ENCODE results near the gene PAX4.
A peak's percentile ranks its signal among the peaks of the same experiment; 100 is the strongest.

Gene PAX4

DNA sequence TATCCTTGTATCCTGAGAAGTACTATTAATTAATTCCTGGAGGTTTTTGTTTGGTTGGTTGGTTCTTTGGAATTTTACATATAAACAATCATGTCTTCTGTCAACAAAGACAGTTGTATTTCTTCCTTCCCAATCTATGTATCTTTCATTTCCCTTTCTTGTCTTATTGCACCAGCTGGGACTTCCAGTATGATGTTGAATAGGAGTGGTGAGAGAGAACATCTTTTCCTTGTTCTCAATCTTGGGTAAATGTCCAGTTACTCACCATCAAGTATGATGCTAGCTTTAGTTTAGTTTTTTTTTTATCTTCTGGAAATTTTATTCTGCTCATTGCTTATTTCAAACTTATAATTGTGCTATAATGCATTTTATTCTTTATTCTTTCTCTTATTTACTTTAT is 7.4 kb upstream of the PAX4 start:
- TF ChIP-seq, protein P1, sequence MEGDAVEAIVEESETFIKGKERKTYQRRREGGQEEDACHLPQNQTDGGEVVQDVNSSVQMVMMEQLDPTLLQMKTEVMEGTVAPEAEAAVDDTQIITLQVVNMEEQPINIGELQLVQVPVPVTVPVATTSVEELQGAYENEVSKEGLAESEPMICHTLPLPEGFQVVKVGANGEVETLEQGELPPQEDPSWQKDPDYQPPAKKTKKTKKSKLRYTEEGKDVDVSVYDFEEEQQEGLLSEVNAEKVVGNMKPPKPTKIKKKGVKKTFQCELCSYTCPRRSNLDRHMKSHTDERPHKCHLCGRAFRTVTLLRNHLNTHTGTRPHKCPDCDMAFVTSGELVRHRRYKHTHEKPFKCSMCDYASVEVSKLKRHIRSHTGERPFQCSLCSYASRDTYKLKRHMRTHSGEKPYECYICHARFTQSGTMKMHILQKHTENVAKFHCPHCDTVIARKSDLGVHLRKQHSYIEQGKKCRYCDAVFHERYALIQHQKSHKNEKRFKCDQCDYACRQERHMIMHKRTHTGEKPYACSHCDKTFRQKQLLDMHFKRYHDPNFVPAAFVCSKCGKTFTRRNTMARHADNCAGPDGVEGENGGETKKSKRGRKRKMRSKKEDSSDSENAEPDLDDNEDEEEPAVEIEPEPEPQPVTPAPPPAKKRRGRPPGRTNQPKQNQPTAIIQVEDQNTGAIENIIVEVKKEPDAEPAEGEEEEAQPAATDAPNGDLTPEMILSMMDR (IDR thresholded peaks at IDR 0.05; ENCODE audit: unreplicated experiment in 3 of 3): no peak
- Mint-ChIP-seq H3K36me3 (ENCODE audit: low read depth) (no peaks in the 10 kb centered on the region), H3K27me3 (ENCODE audit: low read depth) (peaks cover 43% of the 10 kb centered on the region), H3K9me3 (peaks cover 2% of the 10 kb centered on the region), H3K4me3 (no peak overlapping the region), H3K4me1 (no peaks in the 10 kb centered on the region), H3K27ac (no peak overlapping the region)

DNA sequence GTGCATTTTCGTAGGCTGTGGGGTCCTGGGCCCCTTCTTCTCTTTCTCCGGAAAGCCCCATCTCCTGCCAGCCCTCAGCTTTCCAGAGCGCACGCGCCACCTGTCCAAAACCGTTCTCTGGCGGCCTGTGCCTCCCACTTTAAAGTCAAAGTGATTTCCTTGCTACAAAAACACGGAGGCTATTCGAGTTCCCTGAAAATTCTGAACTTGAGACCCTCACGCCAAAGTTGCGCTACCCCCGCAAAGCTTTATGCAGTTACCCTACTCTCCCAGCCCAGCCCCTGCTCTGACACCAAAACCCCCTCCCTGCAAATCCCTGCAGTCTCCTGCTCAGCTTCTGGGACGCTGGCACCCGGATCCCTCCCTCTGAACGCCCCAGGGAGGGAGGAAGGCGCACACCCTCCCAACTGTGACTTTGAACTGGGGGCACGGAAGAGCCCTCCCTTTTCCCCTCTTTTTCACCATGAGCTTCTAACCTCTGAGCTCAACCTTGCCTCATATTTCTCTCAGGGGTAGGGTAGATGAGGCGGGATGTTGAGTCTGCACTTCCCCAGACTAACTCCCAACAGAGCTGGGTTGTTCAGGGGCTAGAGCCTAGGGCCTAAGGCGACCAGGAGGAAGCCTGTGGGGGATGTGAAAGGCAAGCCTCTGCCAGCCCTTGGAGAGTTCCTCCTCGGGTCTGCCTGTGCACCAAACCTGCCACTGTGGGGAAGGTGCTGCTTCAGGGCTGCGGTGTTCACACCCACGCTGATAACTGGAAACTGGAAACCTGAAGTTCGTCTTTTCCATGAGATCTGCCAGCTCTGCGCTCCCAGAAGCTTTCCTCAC is 2.7 kb upstream of the PAX4 start:
- no peaks in the 10 kb centered on the region for H3K4me1 Mint-ChIP-seq
- no peaks in the 10 kb centered on the region for H3K36me3 Mint-ChIP-seq (ENCODE audit: low read depth)
- H3K27me3 Mint-ChIP-seq (ENCODE audit: low read depth): peaks cover 90% of the 10 kb centered on the region
- peak overlapping the region in 2 of 3 experiments; percentile 30 to 76 for H3K4me3 Mint-ChIP-seq
- H3K27ac Mint-ChIP-seq: no peak overlapping the region
- H3K9me3 Mint-ChIP-seq: peaks cover 2% of the 10 kb centered on the region
- TF ChIP-seq, protein P1 (IDR thresholded peaks at IDR 0.05; ENCODE audit: unreplicated experiment in 3 of 3): no peak

DNA sequence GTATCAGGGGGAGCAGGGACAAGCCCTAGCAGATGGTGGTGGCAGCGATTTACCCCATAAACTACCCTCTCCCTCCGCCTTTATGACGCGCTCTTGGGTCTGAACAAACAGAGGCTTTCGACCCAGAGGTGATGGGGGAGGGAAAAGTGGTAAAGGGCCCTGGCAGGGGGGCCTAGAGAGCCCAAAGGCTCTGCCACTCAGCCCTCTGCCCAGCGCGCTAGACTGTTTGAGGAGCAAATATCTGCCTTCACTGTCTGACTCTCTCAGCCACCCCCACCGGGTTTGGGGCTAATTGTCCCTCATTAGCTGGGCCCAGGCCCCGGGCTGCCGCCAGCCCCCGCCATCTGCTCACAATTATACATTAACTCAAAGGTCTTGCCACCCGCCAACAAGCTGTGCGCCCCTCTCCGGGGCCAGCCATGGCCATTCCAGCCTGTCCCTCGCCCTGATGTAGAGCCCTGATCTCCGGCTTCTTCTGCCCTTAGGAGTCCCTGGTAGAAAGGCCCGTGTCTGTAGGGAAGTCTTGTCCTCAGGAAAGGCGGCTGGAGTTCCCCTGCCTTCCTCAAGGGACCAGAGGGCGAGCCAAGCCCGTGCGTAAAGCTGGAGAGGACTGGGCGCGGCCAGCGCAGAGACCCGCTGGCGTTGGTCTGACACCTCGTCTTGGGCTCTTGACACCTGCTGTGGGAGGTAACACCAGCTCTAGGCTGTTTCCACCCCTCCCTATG is 1.9 kb upstream of the PAX4 start:
- peaks cover 2% of the 10 kb centered on the region for H3K9me3 Mint-ChIP-seq
- no peaks in the 10 kb centered on the region for H3K36me3 Mint-ChIP-seq (ENCODE audit: low read depth)
- TF ChIP-seq, protein P1 (IDR thresholded peaks at IDR 0.05; ENCODE audit: unreplicated experiment in 3 of 3): no peak
- H3K4me1 Mint-ChIP-seq: no peaks in the 10 kb centered on the region
- H3K27ac Mint-ChIP-seq: no peak overlapping the region
- peaks cover 95% of the 10 kb centered on the region for H3K27me3 Mint-ChIP-seq (ENCODE audit: low read depth)
- peak overlapping the region in 2 of 3 experiments; percentile 30 to 76 for H3K4me3 Mint-ChIP-seq

DNA sequence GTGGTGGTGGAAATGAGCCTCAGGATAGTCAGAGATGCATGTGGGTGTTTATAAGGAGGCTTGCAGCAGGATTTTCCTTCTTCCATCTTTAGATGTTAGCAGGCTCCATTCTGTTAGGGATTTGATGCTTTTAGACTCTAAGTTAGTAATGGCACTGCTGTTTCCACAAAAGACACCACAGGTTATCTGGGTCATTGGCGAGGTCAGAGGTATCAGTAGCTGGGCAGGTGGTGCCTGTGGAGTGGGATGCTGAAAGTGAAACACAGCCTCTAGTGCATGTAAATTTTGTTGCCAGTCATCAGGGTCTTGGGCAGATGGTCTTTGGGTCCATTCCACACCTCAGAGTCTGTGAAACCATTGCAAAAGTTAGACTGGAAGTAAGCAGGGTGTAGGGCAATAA is 833 bp upstream of the PAX4 start:
- TF ChIP-seq, protein P1 (IDR thresholded peaks at IDR 0.05; ENCODE audit: unreplicated experiment in 3 of 3): no peak
- H3K27ac Mint-ChIP-seq: no peak overlapping the region
- H3K27me3 Mint-ChIP-seq (ENCODE audit: low read depth): peaks cover 89% of the 10 kb centered on the region
- H3K36me3 Mint-ChIP-seq (ENCODE audit: low read depth): no peaks in the 10 kb centered on the region
- H3K4me1 Mint-ChIP-seq: no peaks in the 10 kb centered on the region
- H3K9me3 Mint-ChIP-seq: no peaks in the 10 kb centered on the region
- no peak overlapping the region for H3K4me3 Mint-ChIP-seq

DNA sequence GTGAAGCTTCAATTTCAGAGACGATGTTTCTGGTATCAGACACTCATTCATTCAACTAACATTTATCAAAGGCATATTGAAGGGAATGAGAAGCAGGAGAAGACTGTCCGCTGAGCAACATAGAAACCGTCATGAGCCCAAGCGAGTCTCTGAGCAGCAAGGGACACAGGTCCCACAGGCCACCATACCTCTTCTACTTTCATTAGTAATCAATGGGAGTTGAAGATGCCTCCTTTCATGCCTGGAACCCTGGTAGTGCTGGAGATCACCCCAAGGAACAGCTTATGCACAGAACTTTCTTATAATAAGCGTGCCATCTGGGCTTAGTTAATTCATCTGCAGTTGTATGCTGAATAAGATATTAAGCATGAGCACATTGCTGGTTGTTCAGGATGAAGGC is 1.2 kb downstream of the PAX4 start:
- no peak overlapping the region for H3K4me3 Mint-ChIP-seq
- H3K27me3 Mint-ChIP-seq (ENCODE audit: low read depth): peaks cover 89% of the 10 kb centered on the region
- no peaks in the 10 kb centered on the region for H3K36me3 Mint-ChIP-seq (ENCODE audit: low read depth)
- TF ChIP-seq, protein P1 (IDR thresholded peaks at IDR 0.05; ENCODE audit: unreplicated experiment in 3 of 3): no peak
- peaks cover 2% of the 10 kb centered on the region for H3K9me3 Mint-ChIP-seq
- no peaks in the 10 kb centered on the region for H3K4me1 Mint-ChIP-seq
- no peak overlapping the region for H3K27ac Mint-ChIP-seq
